GM18867 (cell line): Measurements from ENCODE around the gene RPL9.

Experiments used
- ATAC-seq: cut with Tn5 transposase; IDR thresholded peaks from one replicate; pipeline ENCODE4 v1.9.1; 2021; ENCODE audit warnings: mild to moderate bottlenecking, moderate library complexity; ENCODE audit not compliant: unreplicated experiment

Gene RPL9

DNA sequence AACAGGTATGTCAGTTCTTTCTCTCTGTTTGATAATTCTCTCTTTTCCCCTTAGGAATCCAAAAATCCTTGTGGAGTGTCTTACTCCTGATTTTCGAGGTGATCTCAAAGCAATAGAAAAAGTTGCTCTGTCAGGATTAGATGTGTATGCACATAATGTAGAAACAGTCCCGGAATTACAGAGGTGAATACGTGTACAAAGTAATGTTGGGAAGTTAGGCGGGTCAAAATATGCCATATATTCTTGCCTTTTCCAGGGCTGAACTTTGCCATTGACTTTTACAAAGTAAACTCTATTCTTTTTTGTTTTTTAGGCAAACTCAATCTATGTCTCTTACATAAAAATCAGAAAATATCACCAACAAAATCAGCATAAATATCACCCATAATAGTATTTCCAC, 8.7 kb upstream of the RPL9 start:
- ATAC-seq, result no peak

DNA sequence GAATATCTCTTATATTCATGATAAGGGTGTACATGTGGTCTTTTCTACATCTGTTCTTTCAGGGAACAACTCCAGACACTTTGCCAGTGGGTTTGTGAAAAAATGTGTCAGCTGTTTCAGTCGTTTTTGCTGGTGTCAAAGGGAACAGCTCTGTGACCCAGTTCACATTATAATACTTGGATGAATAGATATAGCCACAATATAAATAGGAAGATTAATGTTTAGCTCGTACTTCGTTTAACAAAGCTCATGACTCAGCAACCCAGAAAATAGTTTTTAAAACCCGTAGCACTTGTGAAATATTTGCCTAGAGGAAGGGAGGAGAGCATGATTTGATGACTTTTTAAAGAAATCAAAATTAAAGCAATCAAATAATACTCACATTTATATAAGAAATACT, 8.0 kb upstream of the RPL9 start:
- ATAC-seq, result no peak

DNA sequence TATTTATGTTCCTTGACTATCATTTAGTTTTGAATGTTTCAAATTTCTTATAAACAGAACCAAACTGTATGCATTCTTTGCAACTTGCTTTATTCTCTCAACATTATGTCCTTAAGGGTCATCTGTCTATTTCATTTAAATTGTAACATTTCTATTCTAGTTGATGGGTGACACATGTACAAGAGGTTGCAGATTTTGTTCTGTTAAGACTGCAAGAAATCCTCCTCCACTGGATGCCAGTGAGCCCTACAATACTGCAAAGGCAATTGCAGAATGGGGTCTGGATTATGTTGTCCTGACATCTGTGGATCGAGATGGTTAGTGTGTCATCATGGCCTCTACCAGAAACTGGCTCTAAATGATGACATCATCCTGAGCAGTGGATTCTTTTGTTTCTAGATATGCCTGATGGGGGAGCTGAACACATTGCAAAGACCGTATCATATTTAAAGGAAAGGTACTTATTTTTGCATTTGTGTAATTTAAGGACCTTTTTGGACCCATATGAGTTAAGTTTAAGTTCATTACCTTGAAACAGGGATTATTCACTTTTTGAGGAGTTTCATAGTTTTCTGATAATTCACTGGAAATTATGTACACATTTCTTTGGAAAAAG, 6.3 kb upstream of the RPL9 start:
- ATAC-seq, result no peak

- ATAC-seq, result peak; percentile 2
Observed at GRCh38 chr4:39458161-39458504, 589 bp downstream of the RPL9 start.

GRCh38 chr4:39456946-39457763, 1.6 kb downstream of the RPL9 start:
- ATAC-seq, result no peak

DNA sequence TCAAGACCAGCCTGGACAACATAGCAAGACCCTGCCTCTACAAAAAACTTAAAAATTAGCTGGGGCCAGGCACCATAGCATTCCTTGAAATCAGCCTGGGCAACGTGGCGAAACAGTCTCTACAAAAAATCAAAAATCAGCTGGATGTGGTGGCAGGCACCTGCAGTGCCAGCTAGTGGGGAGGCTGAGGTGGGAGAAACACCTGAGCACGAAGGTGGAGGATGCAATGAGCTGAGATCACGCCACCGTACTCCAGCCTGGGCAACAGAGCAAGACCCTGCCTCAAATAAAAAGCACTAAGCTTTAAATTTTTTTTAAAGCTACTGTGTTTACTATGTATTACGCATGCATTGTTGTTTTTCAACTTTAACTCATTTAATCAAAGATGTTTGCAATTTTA, 3.2 kb downstream of the RPL9 start:
- no peak for ATAC-seq

DNA sequence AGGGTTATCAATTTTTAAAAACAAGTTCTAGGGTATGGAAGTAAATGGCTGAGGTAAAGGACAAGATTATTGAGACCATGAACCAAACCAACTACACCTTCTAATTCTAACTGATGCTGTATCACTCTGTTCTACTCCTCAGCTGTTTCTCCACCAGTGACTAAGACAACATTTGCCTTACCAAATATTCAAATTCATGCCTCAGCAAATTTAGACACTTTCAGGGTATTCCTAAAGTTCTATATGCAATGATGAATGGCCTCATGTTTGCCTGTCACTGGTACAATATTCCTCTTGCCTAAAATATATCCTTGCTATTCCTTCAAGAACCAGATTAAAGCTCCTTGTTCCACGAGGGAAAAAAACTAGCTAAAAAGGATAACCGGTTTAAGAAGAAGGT, 5.0 kb downstream of the RPL9 start:
- no peak for ATAC-seq

DNA sequence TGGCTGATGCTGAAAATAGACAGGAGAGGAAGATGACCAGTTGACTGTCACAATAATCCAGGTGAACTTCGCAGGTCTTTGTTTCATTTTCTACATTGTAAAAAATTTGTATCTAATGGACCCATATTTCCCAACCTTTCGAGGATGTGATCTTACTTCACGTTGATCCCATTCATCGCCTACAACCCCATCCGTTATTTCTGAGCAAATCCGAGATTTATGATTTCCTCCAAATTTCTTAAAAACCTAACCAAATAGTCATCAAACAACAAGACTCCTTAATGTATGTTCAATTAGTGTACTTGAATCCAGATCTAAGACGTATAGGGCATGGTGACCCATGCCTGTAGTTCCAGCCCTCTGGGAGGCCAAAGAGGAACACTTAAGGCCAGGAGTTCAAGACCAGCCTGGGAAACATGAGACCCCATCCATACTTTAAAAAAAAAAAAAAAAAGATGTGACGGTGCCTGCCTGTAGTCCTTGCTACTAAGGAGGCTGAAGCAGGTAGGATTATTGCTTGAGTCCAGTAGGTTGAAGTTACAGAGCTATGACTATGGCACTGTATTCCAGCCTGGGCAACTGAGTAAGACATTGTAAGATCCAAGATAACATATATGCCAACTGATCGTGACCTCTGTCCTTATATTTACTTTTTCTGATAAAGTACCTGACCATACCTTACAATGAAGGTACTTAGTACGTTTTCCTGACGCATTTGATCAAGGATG, 5.7 kb downstream of the RPL9 start:
- no peak for ATAC-seq

DNA sequence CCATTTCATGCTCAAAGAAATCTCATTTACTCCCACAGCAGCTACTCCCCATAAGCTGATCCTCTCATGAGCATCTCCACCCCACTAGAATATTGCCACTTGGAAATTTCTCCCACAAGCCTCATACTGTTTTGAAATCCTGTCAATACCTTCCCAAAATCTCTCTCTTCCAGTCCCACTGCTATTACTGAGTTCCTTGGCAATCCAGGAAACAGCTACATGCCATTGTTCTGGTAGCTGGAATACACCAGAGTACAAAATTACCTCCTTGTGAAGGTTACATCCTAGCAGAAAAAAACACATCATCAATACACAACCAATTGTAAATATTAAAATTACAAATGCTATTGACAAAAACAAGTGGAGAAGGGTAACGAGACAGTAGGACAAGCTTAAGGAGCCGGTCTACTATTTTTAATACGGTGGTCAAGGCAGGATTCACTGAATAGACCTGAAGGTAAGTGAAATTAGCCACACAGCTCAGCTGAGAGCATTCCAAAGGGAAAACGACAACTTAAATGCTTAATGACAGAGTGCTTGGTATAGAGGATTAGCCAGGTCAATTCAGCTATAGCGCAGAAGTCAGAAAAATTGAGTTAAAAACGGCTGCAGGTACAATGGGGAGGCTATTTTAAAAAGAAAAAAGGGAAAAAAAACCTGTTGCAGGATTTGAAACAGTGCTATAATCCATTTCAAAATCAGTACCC, 6.4 kb downstream of the RPL9 start:
- ATAC-seq, result no peak

DNA sequence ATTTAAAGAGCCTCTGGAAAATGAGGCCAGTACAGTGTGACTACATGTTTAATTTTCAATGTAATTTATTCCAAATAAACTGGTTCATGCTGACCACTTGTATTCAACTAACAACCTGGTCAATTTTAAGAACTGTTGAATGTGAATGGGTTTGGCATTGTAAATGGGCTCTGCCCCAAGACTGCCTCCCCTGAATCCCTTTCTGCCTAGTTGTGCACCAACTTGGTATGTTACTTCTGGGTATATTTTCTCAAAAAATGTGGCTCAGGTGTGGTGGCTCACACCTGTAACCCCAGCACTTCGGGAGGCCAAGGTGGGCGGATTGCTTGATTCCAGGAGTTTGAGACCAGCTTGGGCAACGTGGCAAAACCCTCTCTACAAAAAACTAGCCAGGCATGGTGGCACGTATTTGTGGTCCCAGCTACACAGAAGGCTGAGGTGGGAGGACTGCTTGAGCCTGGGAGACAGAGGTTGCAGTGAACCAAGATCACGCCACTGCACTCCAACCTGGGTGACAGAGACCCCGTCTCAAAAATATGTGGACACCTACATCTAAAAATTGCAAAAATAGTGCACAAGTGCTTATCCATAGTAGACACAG, 7.2 kb downstream of the RPL9 start:
- ATAC-seq, result no peak

- no peak for ATAC-seq
Observed at GRCh38 chr4:39450618-39451017, 8.1 kb downstream of the RPL9 start.

DNA sequence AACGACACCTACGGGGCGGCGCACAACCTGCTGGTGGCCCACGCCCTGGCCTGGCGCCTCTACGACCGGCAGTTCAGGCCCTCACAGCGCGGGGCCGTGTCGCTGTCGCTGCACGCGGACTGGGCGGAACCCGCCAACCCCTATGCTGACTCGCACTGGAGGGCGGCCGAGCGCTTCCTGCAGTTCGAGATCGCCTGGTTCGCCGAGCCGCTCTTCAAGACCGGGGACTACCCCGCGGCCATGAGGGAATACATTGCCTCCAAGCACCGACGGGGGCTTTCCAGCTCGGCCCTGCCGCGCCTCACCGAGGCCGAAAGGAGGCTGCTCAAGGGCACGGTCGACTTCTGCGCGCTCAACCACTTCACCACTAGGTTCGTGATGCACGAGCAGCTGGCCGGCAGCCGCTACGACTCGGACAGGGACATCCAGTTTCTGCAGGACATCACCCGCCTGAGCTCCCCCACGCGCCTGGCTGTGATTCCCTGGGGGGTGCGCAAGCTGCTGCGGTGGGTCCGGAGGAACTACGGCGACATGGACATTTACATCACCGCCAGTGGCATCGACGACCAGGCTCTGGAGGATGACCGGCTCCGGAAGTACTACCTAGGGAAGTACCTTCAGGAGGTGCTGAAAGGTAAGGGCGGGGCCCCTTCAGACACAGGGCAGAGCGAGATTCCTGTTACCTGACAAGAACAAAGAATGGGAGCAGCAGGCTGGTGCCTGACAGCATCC, 11.7 kb downstream of the RPL9 start:
- peak; percentile 76 for ATAC-seq

- ATAC-seq, result no peak
Observed at GRCh38 chr4:39446483-39446841, 12.3 kb downstream of the RPL9 start.

GRCh38 chr4:39442998-39443397, 15.7 kb downstream of the RPL9 start:
- no peak for ATAC-seq

- ATAC-seq, result no peak
Observed at GRCh38 chr4:39441593-39441992, 17.1 kb downstream of the RPL9 start.

- no peak for ATAC-seq
Observed at GRCh38 chr4:39435659-39436563, 22.8 kb downstream of the RPL9 start.

DNA sequence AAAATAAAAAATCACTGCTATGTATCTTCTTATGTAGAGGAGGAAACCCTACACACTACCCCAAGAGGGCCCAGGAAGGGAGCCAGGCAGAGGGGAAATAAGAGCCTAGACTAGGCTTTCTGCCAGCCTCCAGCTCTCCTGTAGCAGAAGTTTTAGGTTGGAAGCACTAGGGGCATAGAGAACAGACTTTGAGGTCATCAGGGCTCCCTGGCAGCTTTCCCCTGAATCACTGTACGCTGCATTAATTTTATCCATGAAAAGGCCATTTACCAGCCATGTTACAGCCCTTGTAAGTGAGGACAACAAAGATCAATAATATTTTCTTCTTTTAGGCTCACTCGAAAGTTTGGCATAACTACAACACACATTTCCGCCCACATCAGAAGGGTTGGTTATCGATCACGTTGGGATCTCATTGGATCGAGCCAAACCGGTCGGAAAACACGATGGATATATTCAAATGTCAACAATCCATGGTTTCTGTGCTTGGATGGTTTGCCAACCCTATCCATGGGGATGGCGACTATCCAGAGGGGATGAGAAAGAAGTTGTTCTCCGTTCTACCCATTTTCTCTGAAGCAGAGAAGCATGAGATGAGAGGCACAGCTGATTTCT, 24.7 kb downstream of the RPL9 start:
- no peak for ATAC-seq

GRCh38 chr4:39429476-39430334, 29.0 kb downstream of the RPL9 start:
- no peak for ATAC-seq
